Measurements from ENCODE around the gene AKT2.
A peak's percentile ranks its signal among the peaks of the same experiment; 100 is the strongest.

The AKT2 gene

DNA sequence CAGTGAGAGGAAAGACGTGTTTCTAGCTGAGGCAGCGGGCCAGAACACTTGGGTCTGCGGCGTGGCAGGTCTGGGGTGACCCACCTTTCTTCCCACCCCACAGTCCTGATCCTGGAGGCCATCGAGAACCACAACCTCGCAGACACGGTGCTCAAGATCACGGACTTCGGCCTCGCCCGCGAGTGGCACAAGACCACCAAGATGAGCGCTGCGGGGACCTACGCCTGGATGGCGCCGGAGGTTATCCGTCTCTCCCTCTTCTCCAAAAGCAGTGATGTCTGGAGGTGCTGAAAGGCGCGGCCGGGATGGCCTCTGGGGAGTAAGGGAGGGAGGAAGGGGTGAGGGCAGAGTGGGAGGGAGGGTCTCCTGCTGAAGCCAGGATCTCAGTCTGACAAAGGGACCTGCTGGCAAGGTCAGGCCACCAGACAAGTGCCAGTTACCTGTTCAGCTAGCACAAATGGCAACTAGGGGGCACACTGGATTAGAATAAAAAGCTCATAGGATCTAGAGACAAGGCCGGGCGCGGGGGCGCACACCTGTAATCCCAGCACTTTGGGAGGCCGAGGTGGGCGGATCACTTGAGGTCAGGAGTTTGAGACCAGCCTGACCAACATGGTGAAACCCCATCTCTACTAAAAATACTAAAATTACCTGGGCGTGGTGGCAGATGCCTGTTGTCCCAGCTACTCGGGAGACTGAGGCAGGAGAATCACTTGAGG, 86.7 kb downstream of the AKT2 start:
- no peak for TF ChIP-seq CTCF (IDR thresholded peaks at IDR 0.05; ENCODE audit: low read depth, low read length)
- no peak for DNase-seq (ENCODE audit: extremely low read depth, low read depth)

GRCh38 chr19:40193587-40193849, 91.6 kb downstream of the AKT2 start:
- no peak for TF ChIP-seq CTCF (IDR thresholded peaks at IDR 0.05; ENCODE audit: low read depth, low read length)
- DNase-seq (ENCODE audit: extremely low read depth, low read depth) = no peak

GRCh38 chr19:40192758-40193586, 92.2 kb downstream of the AKT2 start:
- DNase-seq (ENCODE audit: extremely low read depth, low read depth) = no peak
- no peak for TF ChIP-seq CTCF (IDR thresholded peaks at IDR 0.05; ENCODE audit: low read depth, low read length)

- TF ChIP-seq CTCF (IDR thresholded peaks at IDR 0.05; ENCODE audit: low read depth, low read length) = peak; percentile 4
- DNase-seq (ENCODE audit: extremely low read depth, low read depth) = no peak
These were observed 93.1 kb downstream of the AKT2 start for GRCh38 chr19:40191836-40192646.

DNA sequence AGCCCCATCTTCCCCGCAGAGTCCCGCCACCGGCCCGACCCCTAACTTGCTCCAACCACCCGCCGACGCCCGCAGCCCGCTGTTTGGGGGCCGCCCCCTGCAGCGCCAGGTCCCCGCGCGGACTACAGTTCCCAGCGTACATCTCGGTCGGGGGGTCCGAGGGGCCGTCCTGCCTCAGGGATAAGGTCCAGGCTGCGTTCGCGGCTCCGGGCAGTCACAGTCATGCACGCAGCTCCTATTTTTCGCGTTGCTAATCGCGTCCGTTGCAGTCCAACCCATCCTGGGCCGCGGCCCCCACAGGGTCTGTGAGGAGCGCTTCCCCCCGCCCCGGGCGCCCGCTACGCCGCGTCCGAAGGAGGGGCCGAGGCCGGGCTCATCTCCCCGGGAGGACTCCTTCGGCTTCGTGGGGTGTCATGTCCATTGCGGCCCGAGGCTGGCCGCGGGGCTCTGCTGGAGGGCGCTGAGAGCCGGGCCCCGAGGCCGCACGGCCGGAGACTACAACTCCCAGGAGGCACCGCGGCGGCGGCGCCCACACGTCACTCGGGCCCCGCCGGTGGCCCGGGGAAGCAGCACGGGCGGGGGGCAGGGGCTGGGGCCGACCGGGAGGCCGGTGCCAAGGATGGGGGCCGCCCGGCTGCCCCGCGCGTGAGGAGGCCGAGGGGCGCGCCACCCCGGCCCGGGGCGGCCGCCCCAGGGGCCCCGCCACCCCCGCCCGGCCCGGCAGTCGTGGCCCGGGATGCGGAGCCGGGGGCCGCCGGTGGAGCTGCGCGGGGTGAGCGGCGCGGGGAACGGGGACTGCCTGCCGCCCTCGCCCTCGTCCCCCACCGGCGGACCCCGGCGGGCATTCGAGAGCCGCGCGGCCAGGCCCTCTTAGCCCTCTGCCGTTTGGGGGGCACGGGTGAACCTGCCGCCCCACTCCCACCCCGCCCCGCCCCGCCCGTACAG, 94.0 kb downstream of the AKT2 start, which contains the start of gene MAP3K10:
MAP3K10 (plus strand) TSS at position 536 of the 945 bp plus-strand sequence. CDS start 606 bp downstream, outside the sequence.
- no peak for TF ChIP-seq CTCF (IDR thresholded peaks at IDR 0.05; ENCODE audit: low read depth, low read length)
- peak; percentile 22 for DNase-seq (ENCODE audit: extremely low read depth, low read depth)

GRCh38 chr19:40184273-40184672, 100.9 kb downstream of the AKT2 start:
- no peak for TF ChIP-seq CTCF (IDR thresholded peaks at IDR 0.05; ENCODE audit: low read depth, low read length)
- no peak for DNase-seq (ENCODE audit: extremely low read depth, low read depth)
